ENCODE data around the gene CDC25B. TPM values are rescaled to one million over a fixed set of nuclear protein-coding genes. Genes with fewer than 3 reads are reported as not detected.
"Not testable (repeated sequence)": the region's sequence is repeated elsewhere in the genome, so short reads cannot be mapped to it uniquely, and the experiment has no call there.

CDC25B gene
- total and polyA plus RNA-seq, 2 donors: 18.7 to 42.2 TPM

DNA sequence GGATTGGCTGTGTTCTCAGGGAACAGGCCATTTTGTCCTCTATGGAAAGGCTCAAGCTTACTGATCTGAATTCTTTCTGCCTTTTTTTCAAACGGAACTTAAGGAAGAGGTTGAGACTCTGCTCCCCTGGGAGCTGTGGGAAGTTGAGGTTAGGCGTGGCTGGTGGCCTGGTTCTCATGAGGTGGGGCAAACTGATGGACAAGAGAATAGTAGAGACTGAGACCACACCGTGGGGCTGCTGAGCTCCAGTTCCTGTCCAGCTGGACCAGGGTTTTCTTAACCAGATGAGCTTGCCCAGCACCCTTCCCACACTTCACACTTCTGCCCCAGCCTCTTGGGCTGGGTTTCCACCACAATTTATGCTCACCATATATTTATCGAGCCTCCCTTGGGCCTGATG lies 30.3 kb downstream of the CDC25B start:
- 78% methylated on average over 4 of the region's 4 CpGs for WGBS
- Histone ChIP-seq H3K4me1 (ENCODE audit: insufficient read depth) (no peaks in the 10 kb centered on the region), H3K4me3 (ENCODE audit: low read depth, low read length) (no peak overlapping the region), H3K36me3 (ENCODE audit: insufficient read depth) (no peaks in the 10 kb centered on the region), H3K27ac (ENCODE audit: low read depth) (no peak overlapping the region)
- no peak for DNase-seq (ENCODE audit: extremely low spot score)

DNA sequence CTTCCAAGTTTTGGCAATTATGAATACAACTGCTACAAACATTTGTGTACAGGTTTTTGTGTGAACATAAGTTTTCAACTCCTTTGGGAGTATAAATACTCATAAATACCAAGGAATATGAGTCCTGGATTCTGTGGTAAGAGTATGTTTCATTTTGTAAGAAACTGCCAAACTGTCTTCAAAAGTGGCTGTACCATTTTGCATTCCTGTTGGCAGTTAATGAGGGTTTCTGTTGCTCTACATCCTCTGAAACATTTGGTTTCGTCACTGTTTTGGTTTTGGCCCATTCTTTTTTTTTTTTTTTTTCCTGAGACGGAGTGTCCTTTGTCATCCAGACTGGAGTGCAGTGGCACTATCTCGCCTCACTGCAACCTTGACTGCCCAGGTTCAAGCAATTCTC lies 32.7 kb downstream of the CDC25B start:
- no peak overlapping the region for H3K27ac ChIP-seq (ENCODE audit: low read depth)
- no peak for DNase-seq (ENCODE audit: extremely low spot score)
- H3K4me1 ChIP-seq (ENCODE audit: insufficient read depth): no peaks in the 10 kb centered on the region
- no peaks in the 10 kb centered on the region for H3K36me3 ChIP-seq (ENCODE audit: insufficient read depth)
- WGBS: 95% methylated on average over 3 of the region's 3 CpGs
- H3K4me3 ChIP-seq (ENCODE audit: low read depth, low read length): no peak overlapping the region

DNA sequence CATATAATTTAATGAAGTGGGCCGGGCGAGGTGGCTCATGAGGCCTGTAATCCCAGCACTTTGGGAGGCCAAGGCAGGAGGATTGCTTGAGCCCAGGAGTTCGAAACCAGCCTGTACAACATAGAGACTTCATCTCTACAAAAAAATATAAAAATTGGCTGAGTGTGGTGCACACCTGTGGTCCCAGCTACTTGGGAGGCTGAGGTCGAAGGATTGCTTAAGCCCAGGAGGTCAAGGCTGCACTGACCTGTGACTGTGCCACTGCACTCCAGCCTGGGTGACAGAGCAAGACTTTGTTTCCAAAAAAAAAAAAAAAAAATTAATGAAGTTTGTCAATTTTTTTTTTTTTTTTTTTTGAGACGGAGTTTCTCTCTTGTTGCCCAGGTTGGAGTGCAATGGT lies 33.8 kb downstream of the CDC25B start:
- not testable (repeated sequence) for H3K36me3 ChIP-seq (ENCODE audit: insufficient read depth); H3K4me1 ChIP-seq (ENCODE audit: insufficient read depth); H3K27ac ChIP-seq (ENCODE audit: low read depth); DNase-seq (ENCODE audit: extremely low spot score); H3K4me3 ChIP-seq (ENCODE audit: low read depth, low read length)
- 97% methylated on average over 5 of the region's 5 CpGs for WGBS

DNA sequence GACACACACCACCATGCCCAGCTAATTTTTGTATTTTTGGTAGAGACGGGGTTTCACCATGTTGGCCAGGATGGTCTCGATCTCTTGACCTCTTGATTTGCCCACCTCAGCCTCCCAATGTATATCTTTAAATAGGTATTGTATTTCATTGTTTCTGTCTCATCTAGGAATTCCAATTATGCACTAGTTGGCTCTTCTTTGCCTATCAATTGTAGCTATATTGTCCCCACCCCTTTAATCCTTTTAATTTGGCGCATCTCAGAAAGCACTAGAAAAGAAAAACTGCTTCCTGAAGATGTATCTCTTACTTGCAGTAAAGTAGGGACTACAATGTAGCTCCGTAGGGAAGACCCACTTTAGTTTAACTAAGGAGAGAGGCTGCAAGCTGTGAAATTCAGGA lies 40.0 kb downstream of the CDC25B start:
- no peak for DNase-seq (ENCODE audit: extremely low spot score)
- no peaks in the 10 kb centered on the region for H3K4me1 ChIP-seq (ENCODE audit: insufficient read depth)
- 97% methylated on average over 4 of the region's 4 CpGs for WGBS
- no peak overlapping the region for H3K4me3 ChIP-seq (ENCODE audit: low read depth, low read length)
- no peak overlapping the region for H3K27ac ChIP-seq (ENCODE audit: low read depth)
- no peaks in the 10 kb centered on the region for H3K36me3 ChIP-seq (ENCODE audit: insufficient read depth)

GRCh38 chr20:3839328-3839727 lies 43.2 kb downstream of the CDC25B start:
- Histone ChIP-seq H3K36me3 (ENCODE audit: insufficient read depth) (no peaks in the 10 kb centered on the region), H3K4me3 (ENCODE audit: low read depth, low read length) (no peak overlapping the region), H3K27ac (ENCODE audit: low read depth) (no peak overlapping the region), H3K4me1 (ENCODE audit: insufficient read depth) (no peaks in the 10 kb centered on the region)
- DNase-seq (ENCODE audit: extremely low spot score): no peak
- WGBS: 76% methylated on average over 3 of the region's 3 CpGs

DNA sequence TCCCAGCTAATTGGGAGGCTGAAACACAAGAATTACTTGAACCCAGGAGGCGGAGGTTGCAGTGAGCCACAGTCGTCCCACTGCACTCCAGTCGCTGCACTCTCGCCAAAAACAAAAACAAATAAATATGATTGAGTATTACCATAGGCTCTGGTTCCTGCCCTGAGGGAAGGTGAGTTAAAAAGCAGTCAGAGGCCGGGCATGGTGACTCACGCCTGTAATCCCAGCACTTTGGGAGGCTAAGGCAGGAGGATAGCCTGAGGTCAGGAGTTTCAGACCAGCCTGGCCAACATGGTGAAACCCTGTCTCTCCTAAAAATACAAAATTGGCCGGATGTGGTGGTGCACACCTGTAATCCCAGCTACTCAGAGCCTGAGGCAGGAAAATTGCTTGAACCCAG lies 44.1 kb downstream of the CDC25B start:
- H3K4me1 ChIP-seq (ENCODE audit: insufficient read depth); H3K36me3 ChIP-seq (ENCODE audit: insufficient read depth); DNase-seq (ENCODE audit: extremely low spot score); H3K4me3 ChIP-seq (ENCODE audit: low read depth, low read length); H3K27ac ChIP-seq (ENCODE audit: low read depth): not testable (repeated sequence)
- WGBS: 95% methylated on average over 7 of the region's 7 CpGs

- Histone ChIP-seq H3K4me3 (ENCODE audit: low read depth, low read length) (no peak overlapping the region), H3K4me1 (ENCODE audit: insufficient read depth) (no peaks in the 10 kb centered on the region), H3K36me3 (ENCODE audit: insufficient read depth) (no peaks in the 10 kb centered on the region), H3K27ac (ENCODE audit: low read depth) (no peak overlapping the region)
- 82% methylated on average over 7 of the region's 7 CpGs for whole genome bisulfite sequencing
- DNase-seq (ENCODE audit: extremely low spot score): no peak
Measured at GRCh38 chr20:3842348-3842930, 46.3 kb downstream of the CDC25B start.

- Histone ChIP-seq H3K4me3 (ENCODE audit: low read depth, low read length) (no peak overlapping the region), H3K36me3 (ENCODE audit: insufficient read depth) (no peaks in the 10 kb centered on the region), H3K27ac (ENCODE audit: low read depth) (no peak overlapping the region), H3K4me1 (ENCODE audit: insufficient read depth) (no peaks in the 10 kb centered on the region)
- DNase-seq (ENCODE audit: extremely low spot score): no peak
- whole genome bisulfite sequencing: 60% methylated on average over 5 of the region's 5 CpGs
Measured at GRCh38 chr20:3843490-3843889, 47.4 kb downstream of the CDC25B start.

DNA sequence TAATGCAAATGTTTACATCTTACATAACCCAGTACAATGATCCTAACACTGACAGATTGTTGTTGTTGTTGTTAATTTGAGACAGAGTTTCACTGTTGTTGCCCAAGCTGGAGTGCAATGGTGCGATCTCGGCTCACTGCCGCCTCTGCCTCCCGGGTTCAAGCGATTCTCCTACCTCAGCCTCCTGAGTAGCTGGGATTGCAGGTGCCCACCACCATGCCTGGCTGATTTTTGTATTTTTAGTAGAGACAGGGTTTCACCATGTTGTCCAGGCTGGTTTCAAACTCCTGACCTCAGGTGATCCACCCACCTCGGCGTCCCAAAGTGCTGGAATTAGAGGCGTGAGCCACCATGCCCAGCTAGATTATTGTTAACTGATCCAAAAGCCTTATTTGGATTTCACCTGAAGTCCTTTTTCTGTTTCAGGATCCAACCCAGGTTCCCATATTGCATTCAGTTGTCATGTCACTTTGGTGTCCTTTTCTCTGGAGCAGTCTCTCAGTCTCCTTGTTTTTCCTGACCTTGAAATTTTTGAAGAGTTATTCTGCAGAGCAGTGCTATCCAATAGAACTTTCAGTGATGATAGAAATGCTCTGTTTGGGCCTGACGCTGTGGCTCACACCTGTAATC lies 48.0 kb downstream of the CDC25B start:
- not testable (repeated sequence) for DNase-seq (ENCODE audit: extremely low spot score); H3K27ac ChIP-seq (ENCODE audit: low read depth); H3K4me1 ChIP-seq (ENCODE audit: insufficient read depth); H3K36me3 ChIP-seq (ENCODE audit: insufficient read depth); H3K4me3 ChIP-seq (ENCODE audit: low read depth, low read length)
- 96% methylated on average over 9 of the region's 9 CpGs for WGBS

- peak overlapping the region; percentile 90 for H3K4me3 ChIP-seq (ENCODE audit: low read depth, low read length)
- H3K36me3 ChIP-seq (ENCODE audit: insufficient read depth): no peaks in the 10 kb centered on the region
- WGBS: 0% methylated on average over 22 of the region's 22 CpGs
- no peak for DNase-seq (ENCODE audit: extremely low spot score)
- H3K4me1 ChIP-seq (ENCODE audit: insufficient read depth): no peaks in the 10 kb centered on the region
- peak overlapping the region; percentile 87 for H3K27ac ChIP-seq (ENCODE audit: low read depth)
Measured at GRCh38 chr20:3846378-3846739, 50.2 kb downstream of the CDC25B start.

GRCh38 chr20:3846740-3847428 lies 50.8 kb downstream of the CDC25B start, which contains the start of gene MAVS:
MAVS (plus strand) TSS chr20:3846834; CDS start chr20:3854625, 7,791 bp downstream.
- no peaks in the 10 kb centered on the region for H3K36me3 ChIP-seq (ENCODE audit: insufficient read depth)
- H3K4me1 ChIP-seq (ENCODE audit: insufficient read depth): no peaks in the 10 kb centered on the region
- under 1% methylated on average over 72 of the region's 72 CpGs for WGBS
- DNase-seq (ENCODE audit: extremely low spot score): peak; percentile 18
- H3K27ac ChIP-seq (ENCODE audit: low read depth): peak within 1 kb of the TSS; percentile 92
- H3K4me3 ChIP-seq (ENCODE audit: low read depth, low read length): peak within 1 kb of the TSS; percentile 90

DNA sequence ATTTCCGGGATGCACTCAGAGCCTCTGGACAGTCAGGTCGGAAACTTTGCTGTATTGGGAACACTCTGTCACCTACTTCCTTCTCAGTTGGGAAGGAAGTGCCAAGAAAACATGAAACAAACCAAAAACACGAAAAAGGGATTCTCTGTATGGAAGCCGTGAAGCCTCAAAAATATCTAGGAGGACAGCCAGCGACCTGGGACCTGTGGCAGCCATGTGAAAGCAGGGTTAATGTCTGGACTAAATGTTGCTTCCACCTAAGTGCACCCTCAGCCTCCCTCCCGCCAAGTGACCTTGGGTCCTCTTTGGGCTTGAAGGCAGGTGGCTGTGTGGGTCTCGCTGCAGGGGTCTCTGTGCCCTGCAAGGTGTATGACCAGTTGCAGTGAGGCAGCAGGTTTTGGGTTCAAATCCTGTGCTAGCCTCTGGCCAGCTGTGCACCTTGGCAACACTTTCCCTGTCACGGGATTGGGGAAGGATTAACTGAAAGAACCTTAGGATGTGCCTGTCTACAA lies 51.4 kb downstream of the CDC25B start:
- peak overlapping the region; percentile 90 for H3K4me3 ChIP-seq (ENCODE audit: low read depth, low read length)
- WGBS: 21% methylated on average over 8 of the region's 8 CpGs
- DNase-seq (ENCODE audit: extremely low spot score): no peak
- no peak overlapping the region for H3K27ac ChIP-seq (ENCODE audit: low read depth)
- H3K36me3 ChIP-seq (ENCODE audit: insufficient read depth): no peaks in the 10 kb centered on the region
- no peaks in the 10 kb centered on the region for H3K4me1 ChIP-seq (ENCODE audit: insufficient read depth)

GRCh38 chr20:3848565-3848964 lies 52.5 kb downstream of the CDC25B start:
- Histone ChIP-seq H3K27ac (ENCODE audit: low read depth) (no peak overlapping the region), H3K36me3 (ENCODE audit: insufficient read depth) (no peaks in the 10 kb centered on the region), H3K4me1 (ENCODE audit: insufficient read depth) (no peaks in the 10 kb centered on the region), H3K4me3 (ENCODE audit: low read depth, low read length) (no peak overlapping the region)
- 92% methylated on average over 1 of the region's 1 CpG for WGBS
- no peak for DNase-seq (ENCODE audit: extremely low spot score)

DNA sequence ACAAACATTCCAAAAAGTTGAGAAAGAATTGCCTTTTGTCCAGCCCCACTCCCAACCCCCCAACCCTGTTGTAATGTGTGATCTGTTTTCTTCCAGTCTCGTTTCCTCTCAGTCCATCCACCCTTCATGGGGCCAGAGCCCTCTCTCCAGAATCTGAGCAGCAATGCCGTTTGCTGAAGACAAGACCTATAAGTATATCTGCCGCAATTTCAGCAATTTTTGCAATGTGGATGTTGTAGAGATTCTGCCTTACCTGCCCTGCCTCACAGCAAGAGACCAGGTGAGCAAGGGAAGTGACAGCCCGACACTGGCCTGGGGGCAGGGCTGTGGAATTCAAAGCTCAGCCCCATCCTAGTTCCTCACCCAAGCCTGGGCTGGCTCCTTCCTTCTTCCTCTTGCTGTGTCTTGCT lies 58.4 kb downstream of the CDC25B start:
- Histone ChIP-seq H3K36me3 (ENCODE audit: insufficient read depth) (peaks cover 6% of the 10 kb centered on the region), H3K27ac (ENCODE audit: low read depth) (no peak overlapping the region), H3K4me3 (ENCODE audit: low read depth, low read length) (no peak overlapping the region), H3K4me1 (ENCODE audit: insufficient read depth) (no peaks in the 10 kb centered on the region)
- WGBS: 80% methylated on average over 4 of the region's 4 CpGs
- DNase-seq (ENCODE audit: extremely low spot score): no peak

All from urinary bladder (tissue), 4 donors.